Neutrophil (primary cell): Measurements from ENCODE around the gene ATIC.

ENCODE experiments used
- H3K27ac ChIP-seq: fragments of 200-600 bp; sonication (generic); 2 replicates; pipeline ENCODE4 v1.5.1; 2016; ENCODE audit warnings: mild to moderate bottlenecking, moderate library complexity
- H3K27me3 ChIP-seq: fragments of 200-600 bp; sonication (generic); 2 replicates; pipeline ENCODE4 v1.6.0; 2016; ENCODE audit warnings: mild to moderate bottlenecking
- H3K36me3 ChIP-seq: fragments of 200-600 bp; sonication (generic); 2 replicates; pipeline ENCODE4 v1.5.1; 2017
- H3K4me1 ChIP-seq, 2 experiments: fragments of 200-600 bp in 1 of 2; sonication (generic) in 1 of 2; 1 replicate in 1 of 2; 2 replicates in 1 of 2; pipeline versions ENCODE4 v1.5.1 to v1.6.1; 2013 to 2016; ENCODE audit warnings: low read depth in 1 of 2, low read length in 1 of 2, mild to moderate bottlenecking in 1 of 2, moderate library complexity in 1 of 2; ENCODE audit not compliant: control insufficient read depth in 1 of 2, insufficient read depth in 1 of 2
- H3K4me3 ChIP-seq, 2 experiments: fragments of 200-600 bp in 1 of 2; sonication (generic) in 1 of 2; 1 replicate in 1 of 2; 2 replicates in 1 of 2; pipeline ENCODE4 v1.5.1; 2013 to 2016; ENCODE audit warnings: low read depth in 1 of 2, low read length in 1 of 2, mild to moderate bottlenecking in 1 of 2, moderate library complexity in 1 of 2
- H3K9me3 ChIP-seq: fragments of 200-600 bp; sonication (generic); 2 replicates; pipeline ENCODE4 v1.5.1; 2016
- TF ChIP-seq, protein P1 (sequence below): fragments of 200-600 bp; sonication (generic); IDR thresholded peaks from 2 replicates; pipeline ENCODE4 v1.5.1; 2016; ENCODE audit warnings: antibody characterized with exemption

Gene ATIC

DNA sequence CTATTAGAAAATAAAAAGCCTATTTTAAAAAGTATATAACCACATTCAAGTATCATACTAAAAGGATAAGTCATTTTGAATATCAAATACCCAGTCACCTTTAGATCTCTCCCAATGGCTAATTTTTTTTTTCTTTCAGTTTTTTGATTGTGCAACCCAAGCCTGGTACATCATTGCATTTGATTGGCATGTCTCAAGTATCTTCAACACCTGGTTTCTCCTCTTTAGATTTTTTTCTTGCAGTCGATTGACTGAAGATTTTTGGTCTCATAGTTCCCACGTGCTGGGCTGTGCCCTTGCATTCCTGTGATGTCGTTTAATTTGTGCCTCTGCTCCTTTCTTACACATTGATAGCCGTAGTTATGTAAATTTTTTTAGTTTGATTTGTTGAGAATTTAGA lies 40.7 kb downstream of the ATIC start:
- Histone ChIP-seq H3K27me3 (no peaks in the 10 kb centered on the region), H3K9me3 (no peaks in the 10 kb centered on the region), H3K36me3 (no peaks in the 10 kb centered on the region), H3K4me1 (no peaks in the 10 kb centered on the region), H3K27ac (no peak overlapping the region), H3K4me3 (no peak overlapping the region)
- TF ChIP-seq, protein P1, sequence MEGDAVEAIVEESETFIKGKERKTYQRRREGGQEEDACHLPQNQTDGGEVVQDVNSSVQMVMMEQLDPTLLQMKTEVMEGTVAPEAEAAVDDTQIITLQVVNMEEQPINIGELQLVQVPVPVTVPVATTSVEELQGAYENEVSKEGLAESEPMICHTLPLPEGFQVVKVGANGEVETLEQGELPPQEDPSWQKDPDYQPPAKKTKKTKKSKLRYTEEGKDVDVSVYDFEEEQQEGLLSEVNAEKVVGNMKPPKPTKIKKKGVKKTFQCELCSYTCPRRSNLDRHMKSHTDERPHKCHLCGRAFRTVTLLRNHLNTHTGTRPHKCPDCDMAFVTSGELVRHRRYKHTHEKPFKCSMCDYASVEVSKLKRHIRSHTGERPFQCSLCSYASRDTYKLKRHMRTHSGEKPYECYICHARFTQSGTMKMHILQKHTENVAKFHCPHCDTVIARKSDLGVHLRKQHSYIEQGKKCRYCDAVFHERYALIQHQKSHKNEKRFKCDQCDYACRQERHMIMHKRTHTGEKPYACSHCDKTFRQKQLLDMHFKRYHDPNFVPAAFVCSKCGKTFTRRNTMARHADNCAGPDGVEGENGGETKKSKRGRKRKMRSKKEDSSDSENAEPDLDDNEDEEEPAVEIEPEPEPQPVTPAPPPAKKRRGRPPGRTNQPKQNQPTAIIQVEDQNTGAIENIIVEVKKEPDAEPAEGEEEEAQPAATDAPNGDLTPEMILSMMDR = no peak

DNA sequence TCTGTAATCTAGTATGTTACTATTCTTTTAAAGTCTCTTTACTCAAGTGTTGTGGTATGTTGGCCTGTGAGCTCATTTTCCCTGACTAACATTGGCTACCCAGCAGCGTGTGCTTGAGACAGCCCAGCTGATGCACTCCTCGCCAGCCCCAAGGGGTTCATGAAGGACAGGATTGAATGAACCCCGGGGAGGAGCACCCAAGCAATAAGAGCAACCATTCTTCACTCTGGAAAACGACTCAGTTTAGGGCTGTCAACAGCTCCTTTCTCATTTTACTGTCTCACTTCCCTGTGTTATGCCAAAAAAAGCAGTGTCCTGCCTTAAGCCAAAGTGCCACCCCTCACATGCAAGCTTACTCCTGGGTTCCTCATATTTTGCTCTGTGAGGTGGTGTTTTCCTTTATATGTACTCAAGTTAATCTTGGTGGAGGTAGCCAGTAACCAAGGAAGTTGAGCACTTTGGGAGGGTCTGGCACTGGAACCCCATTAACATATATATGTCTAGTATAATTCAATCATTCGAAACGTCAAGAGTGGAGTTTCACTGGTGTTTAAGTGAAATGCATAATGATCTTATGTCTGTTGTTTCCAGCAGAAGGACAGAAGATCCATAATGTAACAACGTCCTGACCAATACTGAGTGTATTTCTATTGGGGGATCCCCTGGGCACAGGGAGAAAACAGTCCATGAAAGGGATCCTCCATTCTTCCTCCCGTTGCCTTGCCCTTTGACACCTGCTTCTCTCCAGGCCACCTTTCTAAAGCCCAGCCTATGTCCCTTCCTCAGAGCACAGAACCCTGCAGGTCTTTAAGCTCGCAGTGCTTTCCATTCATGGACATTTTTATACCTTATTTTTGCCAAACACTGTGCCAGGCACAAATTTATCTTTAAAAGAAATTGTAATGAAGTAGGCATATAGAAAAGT lies 43.2 kb downstream of the ATIC start:
- H3K4me1 ChIP-seq = no peaks in the 10 kb centered on the region
- no peaks in the 10 kb centered on the region for H3K9me3 ChIP-seq
- H3K36me3 ChIP-seq = no peaks in the 10 kb centered on the region
- TF ChIP-seq, protein P1 = no peak
- H3K27me3 ChIP-seq = no peaks in the 10 kb centered on the region
- no peak overlapping the region for H3K4me3 ChIP-seq
- no peak overlapping the region for H3K27ac ChIP-seq

DNA sequence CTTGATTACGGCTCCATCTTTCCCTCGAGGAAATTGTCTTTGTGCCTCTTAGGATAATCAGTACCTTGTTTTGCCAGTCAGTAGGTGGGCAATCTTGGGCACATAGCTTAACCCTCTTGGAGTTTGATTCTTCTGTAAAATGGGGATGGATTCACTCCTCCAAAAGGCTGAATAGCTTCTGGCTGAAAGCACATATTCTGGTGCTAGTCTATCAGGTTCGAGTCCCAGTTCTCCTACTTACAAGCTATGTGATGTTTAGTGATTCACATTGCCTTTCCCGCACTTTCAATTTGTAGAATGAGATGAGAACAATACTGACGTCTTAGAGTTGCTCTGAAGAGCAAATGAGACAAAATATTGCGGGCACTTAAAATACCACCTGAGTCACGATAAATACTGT lies 43.9 kb downstream of the ATIC start:
- Histone ChIP-seq H3K36me3 (no peaks in the 10 kb centered on the region), H3K27me3 (no peaks in the 10 kb centered on the region), H3K27ac (no peak overlapping the region), H3K4me3 (no peak overlapping the region), H3K4me1 (no peaks in the 10 kb centered on the region), H3K9me3 (no peaks in the 10 kb centered on the region)
- TF ChIP-seq, protein P1 = no peak

DNA sequence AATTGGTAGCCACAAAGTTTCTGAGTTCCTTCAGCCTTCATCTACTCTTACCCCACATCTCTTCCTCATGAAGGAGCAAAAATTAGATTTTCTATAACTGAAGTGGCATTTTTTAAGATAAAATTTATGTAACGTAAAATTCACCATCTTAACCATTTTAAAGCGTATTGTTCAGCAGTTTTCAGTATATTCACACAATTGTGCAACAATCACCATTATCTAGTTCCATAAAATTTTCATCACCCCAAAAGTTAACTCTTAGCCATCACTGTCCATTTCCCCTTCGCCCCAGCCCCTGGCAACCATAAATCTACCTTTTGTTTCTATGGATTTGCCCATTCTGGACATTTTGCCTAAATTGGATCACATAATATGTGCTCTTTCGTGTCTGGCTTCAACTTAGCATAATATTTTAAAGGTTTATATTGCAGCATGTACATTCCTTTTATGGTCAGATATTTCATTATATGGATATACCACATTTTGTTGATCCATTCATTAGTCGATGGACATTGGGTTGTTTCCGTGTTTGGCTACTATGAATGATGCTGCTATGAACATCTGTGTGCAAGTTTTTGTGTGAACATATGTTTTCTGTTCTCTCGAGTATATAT lies 44.6 kb downstream of the ATIC start:
- TF ChIP-seq, protein P1 = no peak
- no peaks in the 10 kb centered on the region for H3K4me1 ChIP-seq
- no peaks in the 10 kb centered on the region for H3K27me3 ChIP-seq
- H3K4me3 ChIP-seq = no peak overlapping the region
- no peaks in the 10 kb centered on the region for H3K36me3 ChIP-seq
- H3K27ac ChIP-seq = no peak overlapping the region
- no peaks in the 10 kb centered on the region for H3K9me3 ChIP-seq

DNA sequence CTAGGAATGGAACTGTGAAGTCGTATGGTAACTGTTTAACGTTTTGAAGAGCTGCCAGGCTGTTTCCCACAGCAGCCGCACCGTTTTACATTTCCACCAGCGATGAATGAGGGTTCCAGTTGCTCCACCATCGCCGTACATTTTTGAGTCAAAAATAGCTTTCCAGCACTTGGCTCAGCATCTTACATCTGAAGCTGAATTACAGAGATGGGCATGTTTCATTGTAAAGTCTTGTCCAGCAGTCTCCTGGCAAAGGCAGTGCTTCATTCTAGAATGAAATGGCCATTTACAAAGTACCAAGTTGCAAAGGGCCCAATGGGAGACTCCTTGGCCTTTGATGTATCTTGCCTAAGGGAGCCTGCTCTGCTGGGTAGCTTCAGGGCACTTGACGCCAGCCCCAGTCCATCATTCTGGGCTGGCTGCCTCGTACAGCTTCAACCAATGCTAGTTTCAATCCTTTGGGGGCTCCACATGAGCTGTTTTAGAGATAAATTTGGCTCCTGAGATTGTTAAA lies 45.1 kb downstream of the ATIC start:
- H3K27me3 ChIP-seq = no peaks in the 10 kb centered on the region
- H3K9me3 ChIP-seq = no peaks in the 10 kb centered on the region
- TF ChIP-seq, protein P1 = no peak
- H3K4me1 ChIP-seq = no peaks in the 10 kb centered on the region
- H3K36me3 ChIP-seq = no peaks in the 10 kb centered on the region
- H3K4me3 ChIP-seq = no peak overlapping the region
- H3K27ac ChIP-seq = no peak overlapping the region
